GM12865 (cell line): Measurements from ENCODE around the gene FAM180B.

Experiments
- DNase-seq: peaks from one replicate; pipeline ENCODE4 v3.0.0; 2010; ENCODE audit warnings: low read depth
- H3K4me3 ChIP-seq: 2 replicates; pipeline ENCODE4 v1.5.1; 2011; ENCODE audit warnings: mild to moderate bottlenecking, low read depth, low read length, control low read depth
- TF ChIP-seq, protein P1 (sequence below): IDR thresholded peaks from 2 replicates; pipeline ENCODE4 v1.5.1; 2011; ENCODE audit warnings: low read length, control low read depth, low read depth, inconsistent platforms; ENCODE audit not compliant: insufficient read depth; ENCODE audit errors: missing control alignments

Gene FAM180B

GRCh38 chr11:47589977-47590861, 3.7 kb downstream of the FAM180B start:
- no peak overlapping the region for H3K4me3 ChIP-seq
- TF ChIP-seq, protein P1, sequence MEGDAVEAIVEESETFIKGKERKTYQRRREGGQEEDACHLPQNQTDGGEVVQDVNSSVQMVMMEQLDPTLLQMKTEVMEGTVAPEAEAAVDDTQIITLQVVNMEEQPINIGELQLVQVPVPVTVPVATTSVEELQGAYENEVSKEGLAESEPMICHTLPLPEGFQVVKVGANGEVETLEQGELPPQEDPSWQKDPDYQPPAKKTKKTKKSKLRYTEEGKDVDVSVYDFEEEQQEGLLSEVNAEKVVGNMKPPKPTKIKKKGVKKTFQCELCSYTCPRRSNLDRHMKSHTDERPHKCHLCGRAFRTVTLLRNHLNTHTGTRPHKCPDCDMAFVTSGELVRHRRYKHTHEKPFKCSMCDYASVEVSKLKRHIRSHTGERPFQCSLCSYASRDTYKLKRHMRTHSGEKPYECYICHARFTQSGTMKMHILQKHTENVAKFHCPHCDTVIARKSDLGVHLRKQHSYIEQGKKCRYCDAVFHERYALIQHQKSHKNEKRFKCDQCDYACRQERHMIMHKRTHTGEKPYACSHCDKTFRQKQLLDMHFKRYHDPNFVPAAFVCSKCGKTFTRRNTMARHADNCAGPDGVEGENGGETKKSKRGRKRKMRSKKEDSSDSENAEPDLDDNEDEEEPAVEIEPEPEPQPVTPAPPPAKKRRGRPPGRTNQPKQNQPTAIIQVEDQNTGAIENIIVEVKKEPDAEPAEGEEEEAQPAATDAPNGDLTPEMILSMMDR, result no peak

GRCh38 chr11:47591764-47592163, 5.3 kb downstream of the FAM180B start:
- TF ChIP-seq, protein P1, result no peak
- DNase-seq, result no peak

More at GRCh38 chr11:47589977-47590861, 3.7 kb downstream of the FAM180B start:
- DNase-seq, result no peak

DNA sequence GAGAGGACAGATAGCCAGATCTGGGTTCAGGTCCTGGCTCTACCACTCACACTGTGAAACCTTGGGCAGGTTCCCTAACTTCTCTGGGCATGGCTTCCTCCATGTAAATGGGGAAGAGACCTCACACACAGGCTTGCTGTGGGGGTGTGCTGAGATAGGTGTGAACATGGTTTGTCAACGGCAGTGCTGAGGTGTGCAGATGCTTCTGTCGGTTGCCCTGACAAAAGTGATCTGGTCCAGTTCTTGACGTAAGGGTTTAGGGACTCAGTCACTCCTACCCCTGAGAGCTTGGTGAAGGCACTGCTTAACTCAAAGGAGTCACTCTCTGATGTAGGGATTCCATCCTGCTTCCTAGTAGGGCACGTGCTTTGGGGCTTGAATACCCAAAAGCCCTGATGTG, 5.8 kb downstream of the FAM180B start:
- no peak overlapping the region for H3K4me3 ChIP-seq
- DNase-seq, result no peak

More at GRCh38 chr11:47591764-47592163, 5.3 kb downstream of the FAM180B start:
- no peak overlapping the region for H3K4me3 ChIP-seq

DNA sequence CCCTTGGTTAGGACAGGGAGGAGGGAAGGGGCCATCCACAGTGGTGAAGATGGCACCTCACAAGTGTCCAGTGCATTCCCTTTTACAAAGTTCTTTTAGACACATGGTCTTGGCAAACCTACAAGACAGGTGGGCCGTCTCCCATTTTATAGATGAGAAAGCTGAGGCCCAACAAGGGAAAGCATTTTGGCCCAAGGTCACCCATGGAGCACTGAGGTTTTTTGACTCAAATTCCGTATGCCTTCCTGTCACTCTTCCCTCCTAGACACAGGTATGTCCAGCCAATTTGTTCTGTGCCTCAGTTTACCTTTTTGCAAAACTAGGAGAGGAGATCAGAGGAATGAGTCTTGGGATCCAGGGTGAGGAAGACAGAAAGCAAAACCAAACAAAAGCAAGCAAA, 6.5 kb downstream of the FAM180B start:
- TF ChIP-seq, protein P1, result no peak
- no peak for DNase-seq
- no peak overlapping the region for H3K4me3 ChIP-seq

More for the DNA sequence above, 5.8 kb downstream of the FAM180B start:
- TF ChIP-seq, protein P1, result no peak

GRCh38 chr11:47593492-47593933, 7.0 kb downstream of the FAM180B start:
- no peak overlapping the region for H3K4me3 ChIP-seq
- TF ChIP-seq, protein P1, result no peak
- no peak for DNase-seq

GRCh38 chr11:47593934-47594855, 7.7 kb downstream of the FAM180B start, which contains the start of gene C1QTNF4:
TSS of gene C1QTNF4 (minus strand) at chr11:47594411. CDS start at chr11:47590810, 3,601 bp downstream.
- TF ChIP-seq, protein P1, result no peak
- H3K4me3 ChIP-seq, result no peak within 1 kb of the TSS
- no peak for DNase-seq
